ENCODE results near the gene MPHOSPH10.
A peak's percentile ranks its signal among the peaks of the same experiment; 100 is the strongest.
"Not testable (repeated sequence)": the region's sequence is repeated elsewhere in the genome, so short reads cannot be mapped to it uniquely, and the experiment has no call there.

Gene MPHOSPH10

DNA sequence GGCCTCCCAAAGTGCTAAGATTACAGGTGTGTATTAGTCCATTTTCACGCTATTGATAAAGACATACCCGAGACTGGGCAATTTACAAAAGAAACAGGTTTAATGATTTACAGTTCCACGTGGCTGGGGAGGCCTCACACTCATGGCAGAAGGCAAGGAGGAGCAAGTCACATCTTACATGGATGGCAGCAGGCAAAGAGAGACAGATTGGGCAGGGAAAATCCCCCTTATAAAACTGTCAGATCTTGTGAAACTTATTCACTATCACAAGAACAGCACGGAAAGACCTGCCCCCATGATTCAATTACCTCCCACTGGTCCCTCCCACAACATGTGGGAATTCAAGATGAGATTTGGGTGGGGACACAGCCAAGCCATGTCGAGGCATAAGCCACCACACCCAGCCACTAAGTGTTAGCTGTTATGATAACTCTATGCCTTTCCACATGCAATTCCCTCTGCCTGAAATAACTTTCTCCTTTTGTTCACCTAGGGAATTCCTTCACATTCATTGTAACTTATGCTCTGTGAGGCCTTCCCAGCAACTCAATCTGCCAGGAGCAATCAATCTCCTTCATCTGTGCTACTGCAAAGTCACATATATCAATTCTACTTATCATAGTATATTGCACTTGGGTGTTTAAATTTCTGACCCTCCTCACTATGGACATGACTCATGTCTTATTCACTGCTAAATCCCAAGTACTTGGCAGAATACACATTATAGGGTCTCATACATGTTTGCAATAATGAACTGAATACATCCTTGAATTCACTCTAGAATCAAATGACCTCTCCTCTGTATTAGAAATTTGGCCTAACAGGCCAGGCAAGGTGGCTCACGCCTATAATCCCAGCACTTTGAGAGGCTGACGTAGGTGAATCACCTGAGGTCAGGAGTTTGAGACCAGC, 7.8 kb upstream of the MPHOSPH10 start:
- no peak for DNase-seq

DNA sequence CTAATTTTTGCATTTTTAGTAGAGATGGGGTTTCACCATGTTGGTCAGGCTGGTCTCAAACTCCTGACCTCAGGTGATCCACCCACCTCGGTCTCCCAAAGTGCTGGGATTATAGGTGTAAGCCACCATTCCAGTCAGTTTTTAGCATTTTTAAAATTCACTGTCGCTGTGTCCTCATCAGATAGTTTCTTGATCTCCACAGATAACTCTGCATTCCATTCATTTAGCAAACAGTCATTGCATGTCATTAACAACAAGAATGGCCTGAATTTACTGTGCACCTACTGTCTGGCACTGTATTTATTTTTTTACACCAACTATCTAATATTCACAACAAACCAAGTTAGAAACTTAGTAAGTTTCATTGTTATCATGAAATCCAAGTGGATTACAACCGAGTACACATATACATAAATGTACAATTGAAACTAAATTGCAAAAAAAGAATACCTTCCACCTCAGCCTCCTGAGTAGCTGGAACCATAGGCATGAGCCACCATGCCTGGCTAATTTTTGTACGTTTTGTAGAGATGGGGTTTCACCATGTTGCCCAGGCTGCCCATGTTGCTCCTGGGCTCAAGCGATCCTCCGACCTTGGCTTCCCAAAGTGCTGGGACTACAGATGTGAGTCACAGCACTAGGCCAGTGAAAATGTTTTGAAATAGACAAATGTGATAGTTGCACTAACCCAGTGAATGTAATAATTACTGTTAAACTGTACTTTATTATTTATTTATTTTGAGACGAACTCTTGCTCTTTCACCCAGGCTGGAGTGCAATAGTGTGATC, 4.7 kb upstream of the MPHOSPH10 start:
- DNase-seq: no peak

DNA sequence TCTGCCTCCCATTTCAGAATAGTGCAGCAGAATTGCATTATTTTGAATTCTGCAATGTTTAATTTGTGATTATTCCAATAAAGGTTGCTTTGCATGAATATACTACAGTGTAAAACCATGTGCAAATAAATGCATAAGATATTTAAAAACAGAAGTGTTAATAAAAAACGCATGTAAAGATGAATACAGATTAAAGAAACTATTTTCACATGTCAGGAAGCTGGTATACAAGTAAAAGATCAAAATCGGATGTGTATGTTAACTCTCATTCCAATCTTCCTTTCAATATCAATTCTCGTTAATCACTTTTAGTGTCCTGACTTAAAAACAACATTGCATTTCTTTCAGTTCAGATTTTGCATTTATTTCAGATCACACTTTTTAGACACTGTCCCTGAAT, 3.5 kb upstream of the MPHOSPH10 start:
- no peak for DNase-seq

DNA sequence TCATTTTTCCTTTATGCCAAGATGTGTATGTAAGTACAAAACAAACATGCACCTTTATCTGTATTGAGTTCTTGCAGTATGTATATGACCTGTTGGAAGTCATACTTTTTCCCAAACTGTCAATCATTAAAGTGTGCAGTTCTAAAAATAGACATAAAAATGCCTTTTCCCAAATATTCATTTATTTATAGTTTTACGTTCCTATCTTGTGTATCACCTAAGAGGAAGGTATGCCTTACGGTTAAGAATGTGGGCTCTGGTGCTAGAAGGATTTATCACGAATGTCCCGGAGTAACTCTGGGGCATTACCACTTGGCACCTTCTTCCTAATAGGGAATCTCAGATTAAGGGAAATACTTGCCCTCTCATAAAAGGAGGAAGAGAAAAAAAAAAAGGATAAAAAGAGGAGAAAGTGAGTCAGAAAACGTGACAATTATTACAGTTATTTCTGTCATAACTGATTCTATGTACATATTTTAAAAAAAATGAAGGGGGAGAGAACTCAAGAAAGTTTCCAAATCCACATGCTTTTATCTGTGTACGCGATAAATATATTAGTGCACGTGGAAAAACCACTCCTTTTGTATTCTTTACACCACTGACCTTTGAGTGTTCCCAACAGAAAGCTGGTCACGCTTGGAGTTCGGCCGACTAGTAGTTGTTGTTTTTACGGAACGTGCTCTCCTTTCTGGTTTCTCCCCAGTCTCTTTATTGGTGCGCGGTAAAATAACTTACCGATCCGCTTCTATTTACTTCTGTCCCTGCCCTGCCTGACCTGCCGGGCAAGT, 1.1 kb upstream of the MPHOSPH10 start:
- no peak for DNase-seq

DNA sequence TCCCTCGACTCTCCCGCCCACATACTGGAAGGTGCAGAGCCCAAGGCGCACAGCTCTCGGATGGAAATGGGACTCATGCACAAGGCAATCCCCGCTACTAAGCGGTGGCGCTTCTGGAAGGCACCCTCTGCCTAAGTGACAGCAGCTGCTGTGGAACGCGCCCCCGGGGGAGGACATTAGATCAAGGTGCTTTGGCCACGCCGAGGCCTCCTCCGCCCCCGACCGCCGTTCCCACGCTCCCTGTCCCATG, 607 bp upstream of the MPHOSPH10 start:
- no peak for DNase-seq

DNA sequence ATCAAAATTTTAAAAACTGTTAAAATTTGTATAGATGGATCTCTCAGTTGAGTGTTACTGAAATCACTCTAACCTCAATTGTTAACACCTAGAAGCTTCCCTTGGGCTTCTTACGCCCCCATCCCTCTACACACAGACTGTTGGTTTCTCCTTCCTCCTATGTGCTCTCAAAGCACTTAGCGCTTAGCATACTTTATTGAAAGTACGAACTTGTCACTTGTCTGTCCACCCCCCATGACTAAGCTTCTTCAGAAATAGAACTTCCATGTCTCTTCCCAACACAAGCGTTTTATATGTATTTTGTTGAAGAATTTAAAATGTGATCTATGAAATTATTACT, 441 bp downstream of the MPHOSPH10 start:
- DNase-seq: no peak

DNA sequence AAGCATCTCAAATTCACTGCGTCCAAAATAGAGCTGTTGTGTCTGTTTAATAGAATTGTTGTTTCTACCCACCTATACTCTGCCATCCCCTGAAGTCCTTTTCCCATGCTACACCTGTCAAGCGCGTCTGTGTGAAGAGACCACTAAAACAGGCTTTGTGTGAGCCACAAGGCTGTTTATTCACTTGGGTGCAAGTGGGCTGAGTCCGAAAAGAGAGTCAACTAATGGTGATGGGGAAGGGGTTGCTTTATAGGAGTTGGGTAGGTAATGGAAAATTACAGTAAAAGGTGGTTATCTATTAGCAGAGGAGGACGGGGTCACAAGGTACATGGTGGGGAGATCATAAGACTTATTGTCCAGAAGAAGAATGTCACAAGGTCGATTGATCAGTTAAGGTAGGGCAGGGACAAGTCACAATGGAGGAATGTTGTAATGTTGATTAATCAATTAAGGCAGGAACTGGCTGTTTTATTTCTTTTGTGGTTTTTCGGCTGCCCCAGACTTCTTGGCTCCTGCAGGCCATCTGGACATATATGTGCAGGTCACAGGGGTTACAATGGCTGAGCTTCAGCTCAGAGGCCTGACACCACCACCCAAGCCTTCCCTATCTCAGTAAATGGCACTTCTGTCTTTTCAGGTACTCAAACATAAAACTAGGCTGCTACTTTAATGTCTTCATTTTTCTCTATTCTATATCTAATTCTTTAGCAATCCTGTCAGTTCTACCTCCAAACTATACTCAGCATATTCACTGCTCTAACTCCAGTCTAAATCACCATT, 1.1 kb downstream of the MPHOSPH10 start:
- not testable (repeated sequence) for DNase-seq

DNA sequence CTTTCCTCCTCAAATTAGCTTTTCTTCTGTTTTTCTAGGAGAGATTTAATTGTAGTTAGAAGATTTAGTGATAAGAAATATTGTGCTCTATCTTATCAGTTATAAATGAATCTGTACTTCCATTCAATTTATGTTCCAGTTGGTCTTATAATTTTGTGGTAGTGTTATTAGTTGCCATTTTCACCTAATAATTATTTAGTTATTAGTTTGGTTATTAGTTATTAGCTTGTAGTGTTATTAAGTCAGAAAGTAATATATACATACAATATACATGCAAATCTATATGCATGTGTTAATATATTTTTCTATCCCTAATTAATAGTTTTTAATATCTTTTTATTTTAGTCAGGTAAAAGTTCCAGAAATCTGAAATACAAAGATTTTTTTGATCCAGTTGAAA, 3.2 kb downstream of the MPHOSPH10 start:
- DNase-seq: no peak

DNA sequence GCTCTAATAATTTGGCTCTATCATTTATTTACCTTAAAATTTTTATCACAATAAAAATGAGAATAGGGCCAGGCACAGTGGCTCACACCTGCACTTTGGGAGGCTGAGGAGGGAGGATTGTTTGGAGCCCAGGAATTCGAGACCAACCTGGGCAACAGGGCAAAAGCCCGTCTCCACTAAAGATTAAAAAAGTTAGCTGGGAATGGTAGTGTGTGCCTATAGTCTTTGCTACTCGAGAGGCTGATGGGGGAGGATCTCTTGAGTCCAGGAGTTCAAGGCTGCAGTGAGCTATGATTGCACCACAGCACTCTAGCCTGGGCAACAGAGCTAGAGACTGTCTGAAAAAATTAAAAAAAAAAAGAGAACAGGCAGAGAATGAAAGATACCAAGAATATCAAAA, 5.7 kb downstream of the MPHOSPH10 start:
- no peak for DNase-seq

DNA sequence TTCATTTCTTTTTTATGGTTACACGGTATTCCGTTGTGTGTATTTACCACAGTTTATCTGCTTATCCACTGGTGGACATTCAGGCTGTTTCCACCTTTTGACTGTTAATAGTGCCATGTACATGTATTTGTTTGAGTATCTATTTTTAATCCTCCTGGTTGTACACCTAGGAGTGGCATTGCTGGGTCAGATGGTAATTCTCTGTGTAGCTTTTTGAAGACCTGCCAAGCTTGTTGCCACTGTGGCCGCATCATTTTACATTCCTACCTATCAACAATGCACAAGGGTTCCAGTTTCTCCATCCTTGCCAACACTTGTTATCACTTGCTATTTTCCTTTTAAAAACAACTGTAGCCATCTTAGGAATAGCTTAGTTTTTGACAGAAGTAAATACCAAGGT, 13.3 kb downstream of the MPHOSPH10 start:
- no peak for DNase-seq

DNA sequence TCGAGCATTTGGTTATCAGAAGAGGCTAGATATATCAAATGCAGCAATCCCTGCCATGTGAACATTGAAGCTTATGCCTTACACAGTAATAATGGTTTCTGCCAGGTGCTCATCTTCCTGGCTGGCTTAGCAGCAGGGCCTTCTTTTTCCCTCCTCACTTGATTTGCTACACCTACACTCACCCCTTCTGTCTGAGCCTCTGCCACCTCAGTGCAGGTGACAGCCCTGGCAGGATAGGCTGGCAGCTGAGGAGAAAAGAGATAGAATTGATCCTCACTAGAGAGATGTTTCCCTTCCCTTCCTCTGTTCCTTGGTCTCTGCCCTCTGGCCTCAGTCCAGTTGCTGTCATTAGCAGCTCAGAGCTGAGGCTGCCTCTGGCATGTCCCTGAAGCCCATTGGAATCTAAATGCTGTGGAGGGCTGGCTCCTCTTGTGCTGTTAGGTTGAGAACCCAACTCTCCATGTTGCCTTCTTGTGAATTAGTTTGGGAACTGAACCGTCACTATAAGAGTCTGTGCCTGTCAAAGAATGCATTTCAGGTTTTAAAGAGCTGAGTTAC, 18.2 kb downstream of the MPHOSPH10 start:
- no peak for DNase-seq

DNA sequence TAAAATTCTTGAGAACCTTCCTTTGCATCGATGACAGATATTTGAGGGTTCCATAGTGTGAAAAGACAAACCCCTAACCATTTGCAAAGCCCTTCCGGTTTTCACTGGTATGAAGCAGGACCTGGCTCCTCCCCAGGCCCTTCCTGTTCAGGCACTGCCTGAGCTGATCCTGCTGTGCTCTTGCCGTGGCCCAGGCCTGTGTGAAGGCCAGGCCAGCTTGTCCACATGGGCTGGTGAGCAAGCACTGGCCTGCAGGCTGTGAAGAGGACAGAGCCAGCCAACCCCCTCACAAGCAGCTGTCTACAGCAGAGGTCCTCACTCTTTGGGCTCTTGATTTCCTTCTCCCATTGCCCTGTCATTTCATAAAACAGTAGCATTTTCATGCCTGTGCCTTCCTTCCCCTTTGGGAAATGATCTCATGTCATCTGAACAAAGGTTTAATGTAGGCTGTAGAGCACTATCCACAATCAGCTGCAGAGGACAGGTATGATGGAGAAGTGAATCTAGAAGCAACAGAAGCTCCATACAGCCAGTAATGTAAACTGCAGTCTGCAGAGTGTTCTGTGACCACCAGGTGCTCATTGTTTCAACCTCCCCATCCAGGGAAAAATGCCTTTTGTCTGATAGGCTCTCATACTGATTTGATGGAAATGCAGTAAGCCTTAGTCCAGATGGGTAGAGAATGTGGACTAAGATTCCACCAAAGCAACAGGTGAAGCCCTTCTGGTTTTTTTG, 19.8 kb downstream of the MPHOSPH10 start:
- no peak for DNase-seq

DNA sequence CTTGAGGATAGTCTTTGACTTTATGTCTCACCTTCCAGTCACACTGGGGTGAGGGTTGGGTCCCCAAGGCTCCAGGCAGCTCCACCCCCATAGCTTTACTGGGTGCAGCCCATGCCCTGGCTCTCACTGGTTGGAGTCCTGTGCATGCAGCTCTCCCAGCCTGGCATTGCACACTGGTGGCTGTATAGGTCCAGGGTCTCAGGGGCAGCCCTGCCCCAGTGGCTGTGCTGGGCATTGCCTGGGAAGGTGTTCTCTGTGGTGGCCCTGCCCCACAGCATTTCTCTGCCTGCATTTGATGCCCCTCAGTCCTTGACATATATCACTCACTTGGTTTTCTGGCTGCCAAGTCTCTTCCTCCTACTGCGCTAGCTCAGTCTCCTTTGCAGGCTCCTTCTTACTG, 21.2 kb downstream of the MPHOSPH10 start:
- DNase-seq: no peak

DNA sequence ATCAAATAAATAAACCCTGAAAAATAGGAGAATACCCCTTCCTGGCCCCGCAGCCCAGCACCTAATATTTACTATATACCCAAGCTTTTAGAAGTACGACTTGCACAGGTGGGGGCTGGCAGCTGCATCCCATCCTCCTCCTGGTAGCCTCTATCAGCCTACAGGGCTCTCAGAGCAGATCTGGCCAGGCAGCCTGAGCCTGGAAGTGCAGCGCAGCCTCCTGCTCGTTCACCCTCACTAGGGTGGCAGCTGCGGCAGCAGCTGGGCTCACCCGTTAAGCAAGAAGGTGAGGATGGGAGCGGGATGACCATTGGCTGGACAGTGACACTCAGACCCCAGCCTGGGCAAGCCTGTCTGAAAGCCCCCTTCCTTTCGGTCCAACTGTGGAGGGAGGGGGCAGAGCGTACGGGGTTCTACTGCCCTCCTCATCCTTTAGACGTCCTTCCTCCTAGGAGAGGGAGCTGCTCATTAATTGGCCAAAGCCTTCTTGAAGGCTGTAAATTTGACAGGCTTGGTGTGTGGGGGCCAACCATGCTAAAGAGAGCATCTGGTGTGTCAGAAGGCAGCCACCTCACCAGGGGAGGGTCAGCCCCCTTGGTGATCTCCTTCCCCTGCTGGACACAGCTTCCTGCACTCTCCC, 23.3 kb downstream of the MPHOSPH10 start:
- no peak for DNase-seq

DNA sequence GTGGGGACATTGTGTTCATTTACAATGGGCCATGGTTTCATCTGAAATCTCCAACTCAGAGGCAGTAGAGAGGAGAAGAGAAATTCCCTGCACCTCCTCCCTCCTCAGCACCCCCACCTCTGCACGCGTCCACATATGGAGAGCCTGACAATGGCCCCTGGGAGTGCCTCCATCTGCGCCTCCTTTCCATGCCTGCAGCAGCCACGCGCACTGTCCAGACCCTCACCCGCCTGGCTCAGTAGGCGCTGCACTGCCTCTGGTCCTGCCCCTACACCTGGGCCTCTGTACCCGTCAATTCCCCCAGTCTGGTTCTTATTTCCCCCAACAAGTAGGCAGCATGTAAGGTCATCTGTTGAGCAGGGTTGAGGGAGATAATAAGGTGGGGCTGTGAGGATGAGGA, 23.8 kb downstream of the MPHOSPH10 start:
- no peak for DNase-seq

DNA sequence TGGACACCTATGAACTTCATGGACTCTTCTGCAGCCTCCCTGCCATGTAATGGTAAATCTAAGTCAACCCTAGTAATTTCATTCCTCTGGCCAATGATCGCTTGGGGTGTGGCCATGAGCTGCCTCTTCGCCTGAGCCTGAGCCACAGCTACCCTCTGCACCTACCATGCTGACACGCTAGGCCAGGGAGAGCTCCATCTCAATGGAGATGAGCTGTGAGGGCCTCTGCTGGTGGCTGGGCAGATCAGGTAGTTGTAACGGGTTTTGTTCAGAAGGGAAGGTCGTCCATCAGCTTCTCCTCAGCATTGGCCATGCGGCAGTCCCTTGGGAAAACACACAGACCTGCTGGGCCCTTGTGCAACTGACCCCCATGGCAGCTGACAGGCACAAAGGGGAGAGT, 24.4 kb downstream of the MPHOSPH10 start:
- no peak for DNase-seq

DNA sequence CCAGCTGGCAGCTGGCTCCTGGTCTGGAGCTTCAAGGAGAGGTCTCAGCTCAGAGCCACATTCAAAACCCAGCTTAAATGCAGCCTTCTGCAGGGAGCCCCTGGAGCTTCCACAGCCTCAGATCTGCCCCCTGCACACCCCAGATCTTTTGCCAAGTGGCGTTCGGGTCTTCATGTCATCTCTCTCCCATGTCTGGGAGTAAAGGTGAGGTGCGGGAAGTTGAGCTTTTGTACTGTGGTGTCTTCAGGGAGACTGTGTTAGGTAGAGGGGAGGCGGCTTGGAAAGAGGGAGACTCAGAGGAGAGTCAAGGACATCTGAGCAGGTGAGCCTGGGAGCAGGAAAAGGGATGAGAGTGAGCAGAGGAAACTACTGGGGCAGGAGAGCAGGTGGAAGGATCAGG, 25.4 kb downstream of the MPHOSPH10 start:
- no peak for DNase-seq

DNA sequence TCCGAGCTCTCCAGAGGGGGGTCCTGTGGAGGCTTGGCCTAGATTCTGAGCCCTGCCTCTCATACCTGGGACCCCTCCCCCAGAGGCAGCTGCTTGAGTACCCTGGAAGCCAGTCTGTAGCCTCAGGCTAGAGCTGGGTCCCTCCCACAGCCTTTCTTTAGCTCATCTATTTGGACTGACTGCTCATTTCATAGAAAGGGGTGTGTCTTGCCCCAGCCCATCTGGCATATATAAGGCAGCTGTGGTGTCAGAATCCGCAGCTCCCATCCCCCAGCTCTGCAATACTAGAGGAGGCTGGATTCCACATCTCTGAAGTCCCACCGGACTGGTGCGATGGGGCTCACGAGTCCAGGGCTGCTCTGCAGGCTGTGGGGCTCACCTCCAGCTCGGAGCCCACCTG, 26.1 kb downstream of the MPHOSPH10 start:
- no peak for DNase-seq

DNA sequence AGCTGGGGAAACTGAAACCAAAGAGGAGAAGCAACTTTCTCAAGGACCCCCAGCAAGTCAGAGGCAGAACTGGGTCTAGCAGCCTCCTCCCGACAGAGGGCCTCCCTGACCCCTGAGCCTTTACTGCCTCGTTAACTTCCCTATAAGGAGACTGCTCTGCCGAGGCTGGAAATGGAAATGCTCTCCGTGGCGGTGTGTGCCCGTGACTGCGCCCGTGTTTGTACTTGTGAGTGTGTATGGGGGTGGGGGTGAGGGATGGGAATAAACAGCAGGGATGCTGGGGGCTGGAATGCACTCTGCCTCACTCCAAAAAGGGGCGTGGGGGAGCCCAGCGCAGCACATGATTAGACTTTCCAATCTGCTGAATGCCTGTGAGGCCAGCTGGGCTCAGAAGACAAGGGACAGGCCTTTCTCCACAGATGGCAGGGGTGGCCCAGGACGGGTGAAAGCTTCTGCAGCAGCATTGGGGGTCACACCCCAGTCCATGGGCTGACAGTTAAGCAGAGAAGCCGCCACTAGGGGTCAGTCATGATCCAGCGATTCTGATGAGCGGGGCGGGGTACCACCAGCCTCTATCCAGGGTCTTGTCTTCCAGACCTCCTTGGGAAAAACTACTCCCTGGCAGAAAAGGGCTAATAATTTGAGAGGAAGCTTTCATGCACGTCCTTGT, 26.8 kb downstream of the MPHOSPH10 start:
- peak; percentile 41 for DNase-seq

DNA sequence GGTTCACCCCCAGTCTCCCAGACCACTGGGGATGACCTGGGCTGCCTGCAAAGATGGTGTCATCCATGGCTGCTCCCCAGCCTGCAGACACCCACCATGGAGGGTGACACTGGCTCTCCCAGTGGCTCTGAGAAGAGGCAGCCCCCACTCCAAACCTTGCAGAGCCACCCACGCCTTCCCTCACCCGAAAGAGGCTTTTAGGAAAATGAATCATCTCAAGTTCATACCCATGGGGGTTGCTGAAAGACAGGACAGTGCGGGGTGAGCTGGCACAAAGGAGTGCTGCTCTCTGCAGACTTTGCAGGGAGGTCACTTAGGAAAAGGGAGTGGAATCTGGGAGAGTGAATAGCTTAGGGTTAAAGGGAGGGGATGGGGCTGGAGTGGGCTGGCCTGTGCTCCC, 36.4 kb downstream of the MPHOSPH10 start:
- no peak for DNase-seq

DNA sequence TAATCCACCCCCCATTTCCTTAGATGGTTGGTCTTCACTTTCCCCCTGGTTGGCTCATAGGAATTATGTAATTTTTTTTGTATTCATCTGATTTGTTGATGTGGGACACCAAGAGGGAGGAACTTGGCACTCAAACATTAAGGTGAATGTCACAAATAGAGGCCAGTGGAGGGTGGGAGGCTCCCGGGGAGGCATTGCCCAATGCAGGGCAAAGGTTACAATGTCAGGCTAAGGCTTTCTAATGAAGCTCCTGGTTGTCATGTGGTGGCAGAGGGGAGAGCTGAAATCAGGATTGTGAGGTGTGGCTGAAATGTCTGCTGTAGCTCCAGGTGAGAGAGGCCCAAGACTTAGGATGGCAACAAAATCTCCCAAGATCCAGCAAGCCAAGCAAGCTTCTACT, 42.7 kb downstream of the MPHOSPH10 start:
- no peak for DNase-seq
